LNCAP (cell line): Measurements from ENCODE around the gene WASF2.

Source experiments
- TF ChIP-seq, protein P1 (sequence below): fragments of 450-650 bp; IDR thresholded peaks from 2 replicates; pipeline ENCODE4 v1.5.1; 2017; ENCODE audit warnings: mild to moderate bottlenecking

Gene WASF2, protein sequence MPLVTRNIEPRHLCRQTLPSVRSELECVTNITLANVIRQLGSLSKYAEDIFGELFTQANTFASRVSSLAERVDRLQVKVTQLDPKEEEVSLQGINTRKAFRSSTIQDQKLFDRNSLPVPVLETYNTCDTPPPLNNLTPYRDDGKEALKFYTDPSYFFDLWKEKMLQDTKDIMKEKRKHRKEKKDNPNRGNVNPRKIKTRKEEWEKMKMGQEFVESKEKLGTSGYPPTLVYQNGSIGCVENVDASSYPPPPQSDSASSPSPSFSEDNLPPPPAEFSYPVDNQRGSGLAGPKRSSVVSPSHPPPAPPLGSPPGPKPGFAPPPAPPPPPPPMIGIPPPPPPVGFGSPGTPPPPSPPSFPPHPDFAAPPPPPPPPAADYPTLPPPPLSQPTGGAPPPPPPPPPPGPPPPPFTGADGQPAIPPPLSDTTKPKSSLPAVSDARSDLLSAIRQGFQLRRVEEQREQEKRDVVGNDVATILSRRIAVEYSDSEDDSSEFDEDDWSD

DNA sequence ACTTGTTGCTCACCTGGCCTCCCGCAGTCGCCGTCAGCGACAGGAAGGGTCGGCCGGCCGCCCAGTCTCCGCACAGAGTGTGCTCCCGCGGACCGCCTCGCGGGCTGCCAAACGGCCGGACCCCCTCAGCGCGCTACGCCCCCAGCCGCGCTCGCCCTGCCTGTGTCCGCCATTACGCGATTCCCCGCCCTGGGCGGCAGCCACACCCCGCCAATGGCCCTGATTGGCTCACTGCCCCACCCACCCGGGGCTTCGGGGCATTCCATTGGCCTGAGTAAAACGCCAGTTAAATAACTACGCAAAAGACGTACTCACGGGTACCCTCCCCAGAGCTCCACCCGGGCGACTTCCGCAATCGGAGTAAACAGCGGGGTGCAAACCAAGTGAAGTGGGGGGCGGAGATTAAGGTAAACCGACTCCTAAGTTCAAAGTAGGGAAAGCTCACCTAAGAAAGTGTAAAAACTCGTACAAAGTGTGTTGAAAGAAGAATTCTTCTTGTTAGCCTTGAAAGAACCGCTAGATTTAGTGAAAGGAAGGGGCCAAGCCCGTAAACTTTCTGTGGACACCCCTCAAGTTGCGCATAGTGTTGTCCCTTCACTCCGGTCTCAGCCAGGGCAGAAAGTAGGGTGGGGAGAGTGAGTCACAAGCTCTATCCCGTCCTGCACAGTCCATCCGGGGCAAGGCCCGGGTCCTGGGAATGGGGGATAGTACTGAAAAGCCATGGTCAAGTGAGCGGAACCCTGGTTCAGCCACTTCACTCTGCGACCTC is at the start of gene WASF2:
Gene WASF2, minus strand, starts transcription at position 195 of the 769 bp plus-strand sequence. CDS start 61,277 bp downstream, outside the sequence.
- TF ChIP-seq, protein P1, sequence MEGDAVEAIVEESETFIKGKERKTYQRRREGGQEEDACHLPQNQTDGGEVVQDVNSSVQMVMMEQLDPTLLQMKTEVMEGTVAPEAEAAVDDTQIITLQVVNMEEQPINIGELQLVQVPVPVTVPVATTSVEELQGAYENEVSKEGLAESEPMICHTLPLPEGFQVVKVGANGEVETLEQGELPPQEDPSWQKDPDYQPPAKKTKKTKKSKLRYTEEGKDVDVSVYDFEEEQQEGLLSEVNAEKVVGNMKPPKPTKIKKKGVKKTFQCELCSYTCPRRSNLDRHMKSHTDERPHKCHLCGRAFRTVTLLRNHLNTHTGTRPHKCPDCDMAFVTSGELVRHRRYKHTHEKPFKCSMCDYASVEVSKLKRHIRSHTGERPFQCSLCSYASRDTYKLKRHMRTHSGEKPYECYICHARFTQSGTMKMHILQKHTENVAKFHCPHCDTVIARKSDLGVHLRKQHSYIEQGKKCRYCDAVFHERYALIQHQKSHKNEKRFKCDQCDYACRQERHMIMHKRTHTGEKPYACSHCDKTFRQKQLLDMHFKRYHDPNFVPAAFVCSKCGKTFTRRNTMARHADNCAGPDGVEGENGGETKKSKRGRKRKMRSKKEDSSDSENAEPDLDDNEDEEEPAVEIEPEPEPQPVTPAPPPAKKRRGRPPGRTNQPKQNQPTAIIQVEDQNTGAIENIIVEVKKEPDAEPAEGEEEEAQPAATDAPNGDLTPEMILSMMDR = no peak

DNA sequence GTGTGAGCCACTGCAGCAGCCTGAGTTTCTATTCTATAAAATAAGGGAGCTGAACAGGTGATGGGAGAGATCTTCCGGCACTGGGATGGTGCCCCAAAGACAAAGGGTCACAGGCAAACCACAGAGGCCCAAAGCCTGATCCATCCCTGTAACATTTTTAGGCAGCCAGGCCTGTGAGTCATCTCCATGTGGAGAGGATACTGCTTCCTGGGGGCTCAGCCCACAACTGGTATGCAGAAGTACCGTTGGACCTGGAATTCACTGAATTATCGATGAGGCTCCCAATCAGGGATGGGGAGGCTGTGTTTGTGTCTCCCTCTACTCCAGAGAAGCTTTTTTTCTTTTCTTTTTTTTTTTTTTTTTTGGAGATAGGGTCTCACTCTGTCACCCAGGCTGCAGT is 48.8 kb upstream of the WASF2 start:
- TF ChIP-seq, protein P1 = no peak

DNA sequence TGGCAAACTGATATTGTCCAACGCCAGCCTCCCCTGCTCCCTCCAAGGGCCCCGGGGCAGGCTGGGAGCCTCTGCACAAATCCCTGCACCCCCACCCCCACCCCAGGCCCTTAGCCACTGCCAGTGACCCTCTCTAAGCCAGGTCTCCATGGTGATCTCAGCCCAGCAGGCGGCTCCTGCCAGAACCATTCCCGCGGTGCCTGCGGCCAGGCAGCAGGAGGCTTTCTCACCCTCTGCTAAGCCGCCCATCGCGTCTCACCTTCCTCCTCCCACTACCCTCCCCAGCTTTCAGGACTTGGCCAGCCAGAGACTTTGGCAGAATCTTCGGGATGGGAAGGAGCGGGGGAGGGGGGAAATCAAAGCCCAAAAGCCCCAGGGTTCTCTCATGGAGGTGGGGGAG is 46.8 kb upstream of the WASF2 start:
- TF ChIP-seq, protein P1 = no peak

DNA sequence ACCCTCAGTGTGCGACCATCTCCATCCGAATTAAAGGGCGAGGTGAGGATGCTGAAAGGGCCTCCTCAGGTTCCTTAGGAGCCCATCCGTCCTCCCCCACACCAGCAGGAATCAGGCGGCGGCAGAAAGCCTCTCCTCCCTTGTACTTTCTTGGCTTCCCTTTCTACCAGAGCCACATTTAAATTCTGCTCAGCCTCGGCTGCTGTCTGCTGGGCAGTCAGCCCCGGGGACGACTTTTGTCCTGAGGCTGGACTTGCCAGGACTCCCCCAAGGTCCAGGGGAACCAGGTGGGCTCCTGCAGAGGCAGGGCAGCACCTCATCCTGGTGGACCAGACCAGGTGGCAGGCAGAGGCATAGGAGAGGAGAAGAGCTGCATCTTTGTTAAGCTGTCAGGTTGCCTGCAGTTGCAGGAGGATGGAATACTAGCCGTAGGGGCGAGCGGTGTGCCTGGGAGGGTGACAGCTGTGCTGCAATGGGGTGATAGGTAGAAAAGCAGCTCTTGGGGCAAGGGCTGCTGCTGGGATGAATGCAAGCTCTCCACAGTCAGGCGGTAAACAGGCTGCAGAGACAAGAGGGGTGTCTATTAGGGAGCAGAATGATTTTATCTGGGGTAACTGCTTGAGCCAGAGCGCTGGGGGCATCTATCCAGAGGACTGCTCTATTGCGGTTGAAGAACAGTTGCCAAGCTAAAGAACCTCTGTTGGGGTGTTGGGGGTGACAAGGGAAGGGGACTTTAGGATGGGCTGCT is 46.2 kb upstream of the WASF2 start:
- TF ChIP-seq, protein P1 = no peak

DNA sequence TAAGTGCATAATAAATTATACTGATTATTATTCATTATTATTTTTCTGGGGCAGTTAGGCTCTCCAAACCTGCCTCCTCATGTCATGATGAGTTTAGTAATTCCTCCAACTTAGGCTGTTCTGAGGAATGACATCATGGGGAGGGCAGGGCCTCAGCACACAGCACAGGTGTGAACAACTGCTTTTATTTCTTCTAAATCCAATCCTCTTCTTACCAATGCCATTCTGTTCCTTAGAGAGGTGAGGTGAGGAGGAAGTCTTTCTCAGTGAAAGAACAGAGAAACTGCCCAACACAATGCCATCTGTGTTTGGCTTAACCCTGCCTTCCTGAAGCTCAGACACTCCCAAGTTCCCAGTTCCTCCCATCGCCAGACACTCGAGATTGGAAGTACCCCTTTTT is 45.4 kb upstream of the WASF2 start:
- TF ChIP-seq, protein P1 = no peak

DNA sequence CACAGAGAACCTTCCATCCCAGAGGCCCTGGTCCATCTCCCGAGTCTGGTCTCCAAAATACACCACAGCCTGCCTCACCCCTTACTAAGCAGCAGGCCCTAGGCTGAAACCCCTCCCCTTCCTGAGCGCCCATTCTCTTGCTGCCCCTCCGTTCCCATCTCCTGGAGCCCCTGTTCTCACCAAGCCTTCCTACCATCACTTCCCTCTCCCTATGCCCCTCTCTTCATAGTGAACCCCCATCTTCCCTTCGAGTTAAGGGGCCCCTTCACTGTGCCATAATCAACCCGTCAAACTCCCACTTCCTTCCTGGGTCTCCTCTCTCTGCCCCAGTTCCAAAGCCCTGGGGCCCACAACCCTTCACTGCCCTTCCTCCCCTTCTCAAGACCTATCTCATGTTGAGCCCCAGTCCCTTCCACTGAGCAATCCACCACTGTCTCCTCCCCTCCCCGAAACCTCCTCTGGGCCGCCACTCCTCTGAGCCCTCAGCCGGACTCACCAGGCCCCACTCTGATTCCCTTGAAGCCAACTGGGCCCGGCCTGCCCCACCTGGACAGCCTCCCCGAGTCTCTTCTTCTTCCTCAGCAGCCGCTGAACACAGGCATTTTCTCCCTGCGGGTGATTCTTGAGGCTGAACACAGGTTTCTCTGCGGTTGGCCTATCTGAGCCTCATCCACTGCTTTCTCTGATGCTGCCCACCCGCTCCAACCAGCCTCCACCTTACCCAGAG is 42.2 kb upstream of the WASF2 start:
- TF ChIP-seq, protein P1 = no peak

DNA sequence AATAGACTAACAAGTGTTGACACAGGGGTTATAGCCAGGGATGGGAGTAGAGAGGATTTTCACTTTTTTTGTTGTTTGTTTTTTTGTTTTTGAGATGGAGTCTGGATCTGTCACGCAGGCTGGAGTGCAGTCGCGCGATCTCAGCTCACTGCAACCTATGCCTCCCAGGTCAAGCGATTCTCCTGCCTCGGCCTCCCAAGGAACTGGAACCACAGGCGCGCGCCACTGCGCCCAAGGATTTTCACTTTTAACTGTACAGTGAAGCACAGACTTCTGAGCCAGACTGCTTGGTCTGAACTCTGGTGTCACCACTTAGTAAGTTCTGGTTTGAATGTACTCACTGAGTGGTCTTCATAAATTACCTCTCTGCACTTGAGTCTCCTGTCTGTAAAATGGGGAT is 40.2 kb upstream of the WASF2 start:
- TF ChIP-seq, protein P1 = no peak
